ENCODE data around the gene DIP2C. TPM values are rescaled to one million over a fixed set of nuclear protein-coding genes. Genes with fewer than 3 reads are reported as not detected.

Gene DIP2C
- total and polyA plus RNA-seq, 2 donors from 2014 or later: 6.2 to 22.6 TPM

GRCh38 chr10:279655-280054, 409.8 kb downstream of the DIP2C start:
- FAIRE-seq: no peak
- Histone ChIP-seq H3K9me3 (ENCODE audit: control insufficient read depth in 2 of 3, insufficient read depth in 1 of 3, low read length in 3 of 3) (no peaks in the 10 kb centered on the region), H3K27me3 (ENCODE audit: control insufficient read depth, insufficient read depth, low read length) (no peaks in the 10 kb centered on the region), H3K4me1 (ENCODE audit: control insufficient read depth in 2 of 3, insufficient read depth in 2 of 3, low read depth in 1 of 3, low read length in 3 of 3) (no peaks in the 10 kb centered on the region), H3K9ac (ENCODE audit: low read length in 3 of 3) (no peak overlapping the region), H3K36me3 (ENCODE audit: control insufficient read depth in 2 of 3, insufficient read depth in 3 of 3, low read length in 3 of 3) (peaks cover 2 to 54% (median 35%) of the 10 kb centered on the region in 3 donors), H3K4me3 (ENCODE audit: low read length in 3 of 3) (no peak overlapping the region), H3K27ac (ENCODE audit: low read depth in 2 of 2, low read length in 2 of 2) (no peak overlapping the region)
- DNase-seq: no peak
- TF ChIP-seq CTCF (IDR thresholded peaks at IDR 0.05; ENCODE audit: borderline replicate concordance, extremely low read depth, insufficient read depth): no peak
- intact Hi-C loops (cut with DNase I): no loop called here

GRCh38 chr10:279232-279631, 410.2 kb downstream of the DIP2C start:
- no peak for DNase-seq
- no peak for TF ChIP-seq CTCF (IDR thresholded peaks at IDR 0.05; ENCODE audit: borderline replicate concordance, extremely low read depth, insufficient read depth)
- H3K27ac ChIP-seq (ENCODE audit: low read depth in 2 of 2, low read length in 2 of 2): no peak overlapping the region
- H3K4me1 ChIP-seq (ENCODE audit: control insufficient read depth in 2 of 3, insufficient read depth in 2 of 3, low read depth in 1 of 3, low read length in 3 of 3): no peaks in the 10 kb centered on the region
- no peak for FAIRE-seq
- peaks cover 2 to 50% (median 33%) of the 10 kb centered on the region in 3 donors for H3K36me3 ChIP-seq (ENCODE audit: control insufficient read depth in 2 of 3, insufficient read depth in 3 of 3, low read length in 3 of 3)
- intact Hi-C loops (cut with DNase I): no loop called here
- H3K4me3 ChIP-seq (ENCODE audit: low read length in 3 of 3): no peak overlapping the region
- H3K9ac ChIP-seq (ENCODE audit: low read length in 3 of 3): no peak overlapping the region
- no peaks in the 10 kb centered on the region for H3K27me3 ChIP-seq (ENCODE audit: control insufficient read depth, insufficient read depth, low read length)
- H3K9me3 ChIP-seq (ENCODE audit: control insufficient read depth in 2 of 3, insufficient read depth in 1 of 3, low read length in 3 of 3): no peaks in the 10 kb centered on the region

GRCh38 chr10:278707-279106, 410.8 kb downstream of the DIP2C start:
- Histone ChIP-seq H3K27me3 (ENCODE audit: control insufficient read depth, insufficient read depth, low read length) (no peaks in the 10 kb centered on the region), H3K36me3 (ENCODE audit: control insufficient read depth in 2 of 3, insufficient read depth in 3 of 3, low read length in 3 of 3) (peaks cover 2 to 48% (median 29%) of the 10 kb centered on the region in 3 donors), H3K9ac (ENCODE audit: low read length in 3 of 3) (no peak overlapping the region), H3K4me3 (ENCODE audit: low read length in 3 of 3) (no peak overlapping the region), H3K9me3 (ENCODE audit: control insufficient read depth in 2 of 3, insufficient read depth in 1 of 3, low read length in 3 of 3) (no peaks in the 10 kb centered on the region), H3K4me1 (ENCODE audit: control insufficient read depth in 2 of 3, insufficient read depth in 2 of 3, low read depth in 1 of 3, low read length in 3 of 3) (no peaks in the 10 kb centered on the region), H3K27ac (ENCODE audit: low read depth in 2 of 2, low read length in 2 of 2) (no peak overlapping the region)
- intact Hi-C loops (cut with DNase I): no loop called here
- DNase-seq (no peak), FAIRE-seq (no peak)
- TF ChIP-seq CTCF (IDR thresholded peaks at IDR 0.05; ENCODE audit: borderline replicate concordance, extremely low read depth, insufficient read depth): no peak

- DNase-seq: no peak
- no peaks in the 10 kb centered on the region for H3K27me3 ChIP-seq (ENCODE audit: control insufficient read depth, insufficient read depth, low read length)
- H3K9me3 ChIP-seq (ENCODE audit: control insufficient read depth in 2 of 3, insufficient read depth in 1 of 3, low read length in 3 of 3): no peaks in the 10 kb centered on the region
- peaks cover 2 to 43% (median 29%) of the 10 kb centered on the region in 3 donors for H3K36me3 ChIP-seq (ENCODE audit: control insufficient read depth in 2 of 3, insufficient read depth in 3 of 3, low read length in 3 of 3)
- intact Hi-C loops (cut with DNase I): no loop called here
- no peak overlapping the region for H3K9ac ChIP-seq (ENCODE audit: low read length in 3 of 3)
- no peak for TF ChIP-seq CTCF (IDR thresholded peaks at IDR 0.05; ENCODE audit: borderline replicate concordance, extremely low read depth, insufficient read depth)
- no peak overlapping the region for H3K27ac ChIP-seq (ENCODE audit: low read depth in 2 of 2, low read length in 2 of 2)
- H3K4me3 ChIP-seq (ENCODE audit: low read length in 3 of 3): no peak overlapping the region
- FAIRE-seq: no peak
- H3K4me1 ChIP-seq (ENCODE audit: control insufficient read depth in 2 of 3, insufficient read depth in 2 of 3, low read depth in 1 of 3, low read length in 3 of 3): no peaks in the 10 kb centered on the region
These were observed 411.5 kb downstream of the DIP2C start for GRCh38 chr10:277963-278362.

Data from kidney (tissue), 14 donors.